GM12864 (cell line): ENCODE data around the gene D2HGDH.
"Not testable (repeated sequence)": the region's sequence is repeated elsewhere in the genome, so short reads cannot be mapped to it uniquely, and the experiment has no call there.

Experiments used
- DNase-seq: peaks from one replicate; pipeline ENCODE4 v3.0.0-alpha.2; 2011; ENCODE audit warnings: low read depth
- H3K4me3 ChIP-seq: 2 replicates; pipeline ENCODE4 v1.5.1; 2011; ENCODE audit warnings: mild to moderate bottlenecking, low read depth, low read length, control low read depth
- TF ChIP-seq, protein P1 (sequence below): IDR thresholded peaks from 2 replicates; pipeline ENCODE4 v1.5.1; 2011; ENCODE audit warnings: low read depth, mild to moderate bottlenecking, moderate library complexity, low read length, control low read depth, inconsistent platforms; ENCODE audit errors: missing control alignments

Gene D2HGDH

DNA sequence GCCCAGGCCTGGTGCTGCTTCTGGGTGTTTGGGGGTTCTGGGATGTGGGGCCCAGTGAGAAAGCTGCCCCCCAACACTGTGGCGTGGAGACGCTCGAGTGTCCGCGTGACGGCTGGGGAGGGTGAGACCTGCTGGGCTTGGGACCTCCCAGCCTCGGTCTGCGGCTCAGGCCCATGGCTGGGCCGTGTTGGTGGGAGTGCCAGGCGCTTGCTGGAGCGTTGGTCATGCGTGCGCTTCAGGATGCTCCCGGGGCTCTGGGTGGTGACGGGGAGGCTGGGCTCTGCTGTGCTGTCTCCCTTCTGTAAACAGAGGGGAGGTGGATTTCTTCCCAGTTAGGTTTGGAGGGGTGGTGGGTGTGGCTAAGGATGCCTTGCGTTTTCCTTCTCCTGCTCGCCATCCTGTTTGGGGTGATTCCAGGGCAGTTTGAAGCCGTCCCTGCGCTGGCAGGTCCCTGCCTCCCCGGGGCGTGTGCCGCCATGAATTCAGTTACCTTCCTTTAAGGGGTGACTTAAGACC, 42.8 kb downstream of the D2HGDH start:
- TF ChIP-seq, protein P1, sequence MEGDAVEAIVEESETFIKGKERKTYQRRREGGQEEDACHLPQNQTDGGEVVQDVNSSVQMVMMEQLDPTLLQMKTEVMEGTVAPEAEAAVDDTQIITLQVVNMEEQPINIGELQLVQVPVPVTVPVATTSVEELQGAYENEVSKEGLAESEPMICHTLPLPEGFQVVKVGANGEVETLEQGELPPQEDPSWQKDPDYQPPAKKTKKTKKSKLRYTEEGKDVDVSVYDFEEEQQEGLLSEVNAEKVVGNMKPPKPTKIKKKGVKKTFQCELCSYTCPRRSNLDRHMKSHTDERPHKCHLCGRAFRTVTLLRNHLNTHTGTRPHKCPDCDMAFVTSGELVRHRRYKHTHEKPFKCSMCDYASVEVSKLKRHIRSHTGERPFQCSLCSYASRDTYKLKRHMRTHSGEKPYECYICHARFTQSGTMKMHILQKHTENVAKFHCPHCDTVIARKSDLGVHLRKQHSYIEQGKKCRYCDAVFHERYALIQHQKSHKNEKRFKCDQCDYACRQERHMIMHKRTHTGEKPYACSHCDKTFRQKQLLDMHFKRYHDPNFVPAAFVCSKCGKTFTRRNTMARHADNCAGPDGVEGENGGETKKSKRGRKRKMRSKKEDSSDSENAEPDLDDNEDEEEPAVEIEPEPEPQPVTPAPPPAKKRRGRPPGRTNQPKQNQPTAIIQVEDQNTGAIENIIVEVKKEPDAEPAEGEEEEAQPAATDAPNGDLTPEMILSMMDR, result no peak
- DNase-seq, result no peak
- no peak overlapping the region for H3K4me3 ChIP-seq

DNA sequence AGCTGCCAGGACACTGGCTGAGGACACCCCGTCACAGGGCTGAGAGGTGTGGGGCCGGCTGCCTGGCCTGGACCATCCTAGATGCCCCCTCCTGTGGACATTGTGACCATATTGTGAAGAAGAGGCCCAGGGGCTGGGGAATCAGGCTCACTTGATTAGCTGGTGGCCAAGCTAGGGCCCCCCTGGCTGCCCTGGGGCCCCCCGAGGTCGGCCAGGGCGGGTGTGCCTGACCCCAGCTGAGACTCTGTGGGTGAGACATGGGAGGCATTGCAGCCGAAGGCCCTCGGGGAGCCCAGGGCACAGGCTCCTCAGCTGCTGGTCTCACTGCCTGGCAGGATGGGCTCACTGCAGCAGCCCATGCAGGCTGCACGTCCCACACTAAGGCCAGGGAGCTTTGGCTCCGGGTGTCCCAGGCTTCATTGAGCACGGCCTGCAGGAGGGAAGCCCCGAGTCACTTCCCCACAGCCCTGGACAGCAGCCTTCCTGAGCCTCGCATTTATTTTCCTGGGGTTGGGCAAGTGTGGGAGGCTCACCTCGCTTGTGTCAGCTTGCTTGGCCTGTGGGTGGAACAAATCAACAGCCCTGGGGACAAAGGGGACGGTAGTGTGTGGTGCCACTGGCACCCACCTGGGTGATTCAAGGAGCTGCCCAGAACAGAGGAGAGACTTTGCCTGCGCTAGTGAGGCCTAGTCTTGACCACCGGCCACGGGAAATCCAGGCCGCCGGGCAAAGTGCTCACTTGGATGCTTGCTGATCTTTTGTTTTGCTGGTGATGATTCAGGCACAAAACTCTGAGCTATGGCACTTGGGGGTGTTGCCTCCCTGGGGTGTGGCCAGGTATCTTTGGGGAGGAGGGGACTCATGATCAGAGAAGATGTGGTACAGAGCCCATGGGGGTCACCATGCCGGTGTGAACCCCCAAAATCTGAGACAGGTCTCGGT, 43.5 kb downstream of the D2HGDH start:
- no peak overlapping the region for H3K4me3 ChIP-seq
- DNase-seq, result no peak
- TF ChIP-seq, protein P1, result no peak

DNA sequence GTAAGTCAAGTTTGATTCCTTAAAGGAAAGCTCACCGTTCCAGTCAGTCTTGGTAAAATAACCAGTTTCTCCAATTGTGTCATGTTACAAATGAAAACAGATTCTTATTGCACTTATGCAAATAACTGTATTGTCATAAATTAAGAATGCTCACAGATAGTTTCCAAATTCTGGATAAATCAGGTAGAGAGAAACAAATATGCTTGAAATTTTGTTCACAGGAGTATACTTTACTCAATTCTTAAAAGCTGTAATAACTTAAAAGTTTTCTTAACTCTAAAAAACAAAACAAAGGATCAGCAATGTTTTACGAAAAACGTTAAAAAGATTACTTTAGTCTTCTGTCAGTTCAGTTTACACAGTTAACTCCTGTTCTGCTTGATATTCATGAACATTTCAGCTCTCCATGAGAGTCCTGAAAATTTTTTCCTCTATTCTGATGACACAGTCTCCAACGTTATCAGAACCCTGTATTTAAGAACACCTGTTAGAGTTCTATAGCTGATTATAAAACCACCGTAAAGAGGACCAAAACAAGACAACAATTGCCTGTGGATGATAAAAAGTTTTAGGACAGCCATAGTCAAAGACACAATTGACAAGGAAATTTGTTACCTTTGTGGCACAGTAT, 46.6 kb downstream of the D2HGDH start:
- DNase-seq, result no peak
- TF ChIP-seq, protein P1, result no peak
- no peak overlapping the region for H3K4me3 ChIP-seq

DNA sequence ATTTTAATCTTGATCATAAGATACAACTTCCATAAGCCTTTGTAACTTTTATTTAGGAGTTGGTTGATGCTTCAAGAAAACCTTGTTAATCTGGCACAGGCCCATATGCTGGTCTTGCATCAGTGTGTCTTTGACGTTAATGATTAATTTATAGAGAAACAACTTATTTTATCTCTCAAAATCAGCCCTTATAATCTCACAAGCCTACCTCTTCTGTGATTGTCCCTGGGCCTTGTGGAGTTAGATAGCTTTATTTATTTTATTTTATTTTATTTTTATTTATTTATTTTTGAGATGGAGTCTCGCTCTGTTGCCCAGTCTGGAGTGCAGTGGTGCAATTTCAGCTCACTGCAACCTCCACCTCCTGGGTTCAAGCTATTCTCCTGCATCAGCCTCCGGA, 47.6 kb downstream of the D2HGDH start:
- not testable (repeated sequence) for H3K4me3 ChIP-seq, DNase-seq

DNA sequence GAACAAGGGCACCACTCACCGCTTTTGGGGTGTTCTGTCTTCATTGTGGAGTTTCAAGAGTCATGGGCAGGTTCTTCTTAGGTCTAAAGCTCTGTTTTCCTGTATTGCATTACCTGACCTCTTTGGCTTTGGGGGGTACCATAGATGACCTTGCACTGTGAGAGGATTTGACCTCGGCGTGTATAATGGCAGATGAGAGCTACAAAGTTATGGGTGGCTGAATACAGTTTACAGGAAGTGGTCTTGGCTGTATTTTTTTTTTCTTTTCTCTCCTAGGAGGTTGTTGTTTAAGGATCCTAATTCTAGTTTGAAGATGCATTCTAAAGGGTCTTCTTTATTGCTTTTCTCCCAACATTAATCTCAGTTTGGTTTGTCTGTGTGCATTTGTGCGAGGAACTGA, 53.7 kb downstream of the D2HGDH start:
- TF ChIP-seq, protein P1, result no peak
- no peak overlapping the region for H3K4me3 ChIP-seq
- DNase-seq, result no peak

DNA sequence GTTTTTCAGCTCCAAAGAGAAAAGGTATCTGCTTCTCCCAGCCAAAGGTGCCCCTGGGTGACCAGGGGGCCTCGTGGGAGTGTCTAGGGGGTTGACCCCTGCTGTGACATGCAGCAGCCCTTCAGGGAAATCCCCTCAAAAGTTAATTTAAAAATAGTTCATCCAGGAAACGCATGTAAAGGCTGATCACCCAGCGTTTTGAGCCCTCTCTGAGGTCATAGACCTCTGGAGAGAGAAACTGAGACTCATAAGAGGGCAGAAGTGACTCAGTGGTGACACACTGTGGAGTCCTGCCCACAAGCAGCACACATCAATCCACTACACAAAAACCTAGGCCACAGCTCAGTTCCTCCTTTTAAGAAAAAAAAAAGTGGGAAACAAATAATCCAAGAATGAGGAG, 54.1 kb downstream of the D2HGDH start:
- TF ChIP-seq, protein P1, result peak; percentile 19
- peak; percentile 79 for DNase-seq
- no peak overlapping the region for H3K4me3 ChIP-seq

DNA sequence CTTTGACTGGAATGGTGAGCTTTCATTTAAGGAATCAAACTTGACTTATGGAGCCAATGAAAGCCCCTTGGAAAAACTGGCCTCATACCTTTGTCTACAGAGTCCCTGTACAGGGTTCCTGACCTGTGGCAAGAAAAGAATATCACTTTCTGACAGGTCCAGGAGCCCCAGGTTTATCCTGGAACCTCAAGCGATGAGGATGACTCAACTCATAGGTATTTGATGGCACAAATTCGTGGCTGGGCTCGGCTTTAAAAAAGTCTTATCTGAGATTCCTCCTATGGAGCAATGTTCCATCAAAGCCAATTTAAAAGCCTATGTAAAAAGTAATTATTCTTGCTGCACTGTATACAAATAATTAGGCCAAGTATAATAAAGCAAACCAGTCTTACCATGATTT, 57.0 kb downstream of the D2HGDH start:
- not testable (repeated sequence) for DNase-seq, H3K4me3 ChIP-seq

DNA sequence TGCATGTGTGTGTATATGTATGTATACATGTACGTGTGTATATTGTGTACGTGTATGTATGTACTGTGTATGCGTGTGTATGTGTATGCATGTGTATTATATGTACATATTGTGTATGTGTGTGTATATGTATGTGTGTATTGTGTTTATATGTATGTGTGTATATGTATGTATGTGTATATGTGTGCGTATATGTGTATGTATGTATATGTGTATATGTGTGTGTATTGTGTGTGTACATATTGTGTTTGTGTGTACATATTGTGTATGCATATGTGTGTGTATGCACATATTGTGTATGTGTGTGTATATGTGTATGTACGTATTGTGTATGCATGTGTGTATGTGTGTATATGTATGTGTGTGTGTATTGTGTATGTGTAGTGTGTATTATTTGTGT, 59.0 kb downstream of the D2HGDH start:
- no peak overlapping the region for H3K4me3 ChIP-seq
- no peak for DNase-seq
- TF ChIP-seq, protein P1, result no peak
